IPS DF 6.9 (cell line): ENCODE data around the gene ZPBP2.

ENCODE experiments used
- DNase-seq: peaks from one replicate; pipeline ENCODE4 v3.0.0-alpha.2; 2013; ENCODE audit warnings: low read depth, low spot score
- H3K27ac ChIP-seq: one replicate; pipeline ENCODE4 v1.5.1; 2013; ENCODE audit warnings: low read length, control low read depth
- H3K27me3 ChIP-seq: 2 replicates; pipeline ENCODE4 v1.6.1; 2013; ENCODE audit warnings: mild to moderate bottlenecking, low read length; ENCODE audit not compliant: control insufficient read depth, insufficient read depth
- H3K36me3 ChIP-seq: 2 replicates; pipeline ENCODE4 v1.6.1; 2013; ENCODE audit warnings: low read length; ENCODE audit not compliant: control insufficient read depth, insufficient read depth
- H3K4me1 ChIP-seq: 2 replicates; pipeline ENCODE4 v1.6.1; 2013; ENCODE audit warnings: low read length; ENCODE audit not compliant: control insufficient read depth, insufficient read depth
- H3K4me3 ChIP-seq: 2 replicates; pipeline ENCODE4 v1.5.1; 2013; ENCODE audit warnings: mild to moderate bottlenecking, low read length
- H3K9me3 ChIP-seq: 2 replicates; pipeline ENCODE4 v1.6.1; 2013; ENCODE audit warnings: low read length, inconsistent platforms; ENCODE audit not compliant: control insufficient read depth, insufficient read depth
- WGBS: extraction: QIAGEN DNeasy Blood & Tissue Kit; methylation state at CpG from one replicate; pipeline ENCODE4 v1.1.7; 2013; ENCODE audit warnings: mixed read lengths, missing lambda C conversion rate; ENCODE audit not compliant: insufficient read length, insufficient coverage; 5-methylcytosine and 5-hydroxymethylcytosine counted together

The ZPBP2 gene

DNA sequence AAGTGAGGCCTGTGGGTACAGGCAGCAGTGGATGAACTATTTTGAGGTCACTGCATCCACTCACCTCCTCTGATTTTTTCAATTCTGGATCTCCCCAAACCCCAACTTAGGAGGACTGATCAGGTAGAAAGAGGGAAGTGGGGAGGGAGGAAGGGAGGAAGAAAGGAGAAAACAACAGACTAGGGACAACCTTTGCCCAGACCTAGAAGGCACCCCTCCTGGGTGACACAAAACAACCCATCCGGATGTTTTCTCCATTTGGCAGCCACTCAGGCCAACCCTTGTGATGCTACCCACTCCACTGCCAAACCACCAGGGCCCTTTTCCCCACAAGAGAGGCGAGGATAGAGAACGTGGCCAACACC is 56.7 kb downstream of the ZPBP2 start:
- Histone ChIP-seq H3K27ac (no peak overlapping the region), H3K4me3 (no peak overlapping the region), H3K9me3 (no peaks in the 10 kb centered on the region), H3K4me1 (peaks cover 3% of the 10 kb centered on the region; the same call in 1 of the 2 replicates), H3K36me3 (peaks cover 23% of the 10 kb centered on the region), H3K27me3 (no peaks in the 10 kb centered on the region)
- DNase-seq: no peak
- WGBS: no CpG with 5 or more reads among the region's 3 CpGs

DNA sequence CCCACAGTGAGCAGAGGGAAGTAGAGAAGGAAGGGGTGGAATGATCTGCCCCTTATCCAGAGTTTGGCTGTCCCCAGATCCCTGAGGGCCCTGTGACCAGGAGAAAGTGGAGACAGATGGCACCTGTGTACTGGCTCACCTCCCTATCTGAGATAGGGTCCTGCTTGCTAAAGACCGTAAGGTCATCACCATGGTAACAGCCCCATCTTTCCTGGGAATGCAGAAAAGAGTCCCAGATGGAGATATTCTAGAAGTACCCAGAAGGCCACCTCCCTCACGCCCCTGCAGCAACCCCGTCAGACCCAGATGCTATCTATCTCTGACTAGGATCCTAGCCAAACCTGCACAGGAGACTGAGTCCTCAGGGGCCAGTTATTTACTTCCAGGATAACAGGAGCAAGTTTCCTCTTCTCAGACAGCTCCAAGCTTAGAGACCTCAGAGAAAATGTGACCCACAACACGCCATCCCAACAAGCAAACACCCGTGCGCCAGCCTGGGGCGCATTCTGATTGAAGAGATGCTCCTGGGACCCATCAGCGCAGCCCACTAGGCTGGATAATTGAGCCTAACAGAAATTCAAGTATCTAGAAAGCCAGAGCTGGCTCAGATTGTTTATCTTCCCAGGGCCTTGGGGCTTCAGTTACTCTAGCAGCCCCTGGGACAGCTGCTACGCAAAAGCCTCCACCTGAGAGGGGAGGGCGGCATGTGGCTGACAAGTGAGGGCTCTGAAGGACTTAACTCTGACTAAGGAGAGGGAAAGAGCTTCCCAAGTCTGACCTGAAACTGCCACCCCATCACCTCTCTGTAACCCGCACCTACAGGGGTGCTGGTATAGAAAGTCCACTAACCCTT is 57.5 kb downstream of the ZPBP2 start:
- no peaks in the 10 kb centered on the region for H3K9me3 ChIP-seq
- H3K36me3 ChIP-seq: peaks cover 23% of the 10 kb centered on the region
- H3K4me1 ChIP-seq: peaks cover 3% of the 10 kb centered on the region; the same call in 1 of the 2 replicates
- no peak for DNase-seq
- no peak overlapping the region for H3K4me3 ChIP-seq
- H3K27ac ChIP-seq: no peak overlapping the region
- WGBS: no CpG with 5 or more reads among the region's 11 CpGs
- no peaks in the 10 kb centered on the region for H3K27me3 ChIP-seq

DNA sequence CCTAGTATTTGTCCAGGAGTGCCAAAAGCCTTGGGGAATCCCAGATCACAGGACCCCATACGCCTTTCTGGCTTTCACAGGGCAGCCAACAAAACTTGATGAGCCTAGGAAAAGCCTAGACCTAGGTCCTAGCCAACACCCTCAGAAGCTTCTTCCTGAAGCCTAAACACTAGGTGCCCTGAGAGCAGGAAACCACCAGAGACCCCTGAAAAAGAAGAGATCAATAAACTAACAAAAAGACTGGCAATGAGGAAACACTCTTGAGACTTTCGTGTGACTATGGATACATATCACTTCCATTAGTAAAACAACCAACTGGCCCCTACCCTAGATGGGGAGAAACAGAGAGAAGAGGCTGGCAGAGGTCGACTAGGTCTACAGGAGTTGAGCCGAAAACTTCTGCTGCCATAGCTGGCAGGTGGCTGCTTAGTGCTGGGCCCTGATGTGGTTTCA is 58.2 kb downstream of the ZPBP2 start:
- DNase-seq: no peak
- no CpG with 5 or more reads among the region's 4 CpGs for WGBS
- Histone ChIP-seq H3K9me3 (no peaks in the 10 kb centered on the region), H3K27me3 (no peaks in the 10 kb centered on the region), H3K36me3 (peaks cover 22% of the 10 kb centered on the region), H3K4me3 (peak overlapping the region; percentile 91; the same call in 1 of the 2 replicates), H3K4me1 (peaks cover 3% of the 10 kb centered on the region; the same call in 1 of the 2 replicates), H3K27ac (no peak overlapping the region)

DNA sequence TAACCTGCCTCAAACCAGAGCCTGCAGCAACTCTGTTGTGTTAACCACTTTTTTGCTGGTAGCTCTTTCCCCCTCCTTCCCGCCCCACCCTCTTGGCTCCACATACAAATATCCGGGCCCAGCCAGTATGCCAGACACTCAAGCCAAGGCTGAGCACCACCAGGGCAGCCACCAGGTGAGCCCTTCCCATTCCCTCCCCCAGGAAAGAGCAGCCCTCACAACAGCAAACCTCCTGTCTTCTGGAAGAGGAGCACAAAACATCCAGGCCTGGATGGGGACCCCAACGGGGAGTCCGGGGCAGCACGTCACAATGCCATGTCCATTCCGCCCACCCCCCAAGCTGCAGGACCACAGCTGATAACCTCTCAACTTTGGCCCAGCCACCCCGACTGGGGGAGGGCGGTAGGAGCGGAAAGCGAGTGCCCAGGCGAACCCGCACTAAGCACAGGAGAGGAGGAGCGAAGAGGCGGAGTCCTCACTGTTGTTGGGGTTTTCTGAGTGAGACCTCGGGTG is 58.6 kb downstream of the ZPBP2 start:
- peak overlapping the region; percentile 91 for H3K4me3 ChIP-seq
- WGBS: no CpG with 5 or more reads among the region's 15 CpGs
- DNase-seq: peak; percentile 22
- peaks cover 18% of the 10 kb centered on the region for H3K36me3 ChIP-seq
- peaks cover 3% of the 10 kb centered on the region; the same call in 1 of the 2 replicates for H3K4me1 ChIP-seq
- H3K27me3 ChIP-seq: no peaks in the 10 kb centered on the region
- no peaks in the 10 kb centered on the region for H3K9me3 ChIP-seq
- H3K27ac ChIP-seq: no peak overlapping the region
